ENCODE data around the gene GGT6.

GGT6 gene

DNA sequence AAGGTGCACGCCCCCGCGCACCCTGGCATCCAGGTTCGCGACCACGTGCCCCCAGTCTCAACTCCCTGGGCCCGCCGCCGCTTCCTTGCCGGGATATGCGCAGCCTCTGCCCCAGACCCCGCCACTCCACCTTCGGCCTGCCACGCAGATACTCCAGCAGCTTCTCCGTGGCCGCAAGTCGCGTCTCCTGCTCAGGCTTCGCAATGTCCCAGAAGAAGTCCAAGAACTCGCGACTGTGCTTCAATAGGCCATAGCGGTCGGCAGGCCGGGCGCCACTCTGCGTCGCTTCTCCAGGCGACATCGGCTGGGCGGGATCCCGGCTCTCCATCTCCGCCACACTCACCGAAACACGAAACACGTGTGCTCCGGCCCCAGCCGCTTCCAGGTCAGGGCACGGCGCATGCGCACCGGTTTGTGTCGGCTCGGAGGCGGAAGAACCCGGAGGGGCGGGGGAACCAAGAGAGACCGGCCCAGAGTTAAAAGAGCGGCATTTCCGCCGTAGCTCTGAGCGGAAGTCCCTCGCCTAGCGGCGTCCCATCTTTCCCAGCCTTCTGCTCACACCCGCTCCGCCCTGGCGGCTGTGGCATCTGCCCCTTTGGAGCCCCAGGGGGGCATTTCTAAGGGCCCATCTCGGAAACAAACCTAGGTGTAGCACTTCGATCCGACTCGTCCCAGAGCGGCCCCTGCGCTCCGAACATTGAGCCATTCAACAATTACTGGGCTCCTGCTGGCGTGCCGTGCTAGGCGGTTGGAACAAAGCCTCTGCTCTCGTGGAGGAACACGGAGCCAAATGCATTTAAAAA is 5.2 kb downstream of the GGT6 start, which contains the start of gene MYBBP1A:
MYBBP1A (minus strand) TSS at position 388 of the 803 bp plus-strand sequence; CDS start at position 328, 60 bp downstream.
- H3K9me3 Mint-ChIP-seq = no peaks in the 10 kb centered on the region
- H3K4me1 Mint-ChIP-seq (ENCODE audit: low read depth) = peaks cover 31% of the 10 kb centered on the region
- peaks cover 35% of the 10 kb centered on the region for H3K36me3 Mint-ChIP-seq (ENCODE audit: low read depth)
- no peaks in the 10 kb centered on the region for H3K27me3 Mint-ChIP-seq
- H3K4me3 Mint-ChIP-seq = peak within 1 kb of the TSS; percentile 96
- H3K27ac Mint-ChIP-seq = peak within 1 kb of the TSS; percentile 76

DNA sequence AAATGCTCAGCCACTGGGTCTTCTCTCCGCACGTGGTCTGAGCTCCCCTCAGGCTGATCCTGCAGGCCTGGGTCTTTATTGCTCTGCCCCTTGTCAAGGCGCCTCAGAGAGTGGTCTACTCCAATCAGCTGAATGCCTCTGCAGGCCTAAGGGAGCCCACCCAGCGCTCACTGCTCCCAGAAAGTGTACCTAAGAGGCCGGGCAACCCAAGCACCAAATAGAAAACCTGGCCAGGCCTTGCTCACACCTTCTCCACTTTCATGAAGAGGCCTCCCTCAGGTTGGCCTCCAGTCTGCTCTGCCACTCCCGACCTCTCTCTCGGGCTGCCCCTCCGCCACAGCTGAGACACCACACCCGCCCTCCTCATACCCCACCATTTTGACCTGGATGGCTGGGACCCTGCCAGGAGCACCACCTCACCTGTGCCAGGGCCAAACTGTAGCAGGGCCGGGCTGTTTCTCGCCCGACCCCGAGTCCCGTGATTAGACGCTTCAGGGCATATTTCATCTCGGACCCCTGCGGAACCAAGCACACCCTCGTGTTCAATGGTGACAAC is 5.9 kb downstream of the GGT6 start:
- H3K36me3 Mint-ChIP-seq (ENCODE audit: low read depth) = peaks cover 39% of the 10 kb centered on the region
- peak overlapping the region; percentile 76 for H3K27ac Mint-ChIP-seq
- H3K9me3 Mint-ChIP-seq = no peaks in the 10 kb centered on the region
- H3K27me3 Mint-ChIP-seq = no peaks in the 10 kb centered on the region
- H3K4me3 Mint-ChIP-seq = peak overlapping the region; percentile 96
- H3K4me1 Mint-ChIP-seq (ENCODE audit: low read depth) = peaks cover 31% of the 10 kb centered on the region

GRCh38 chr17:4553669-4554068 is 6.7 kb downstream of the GGT6 start:
- Mint-ChIP-seq H3K27ac (peak overlapping the region; percentile 65), H3K4me3 (peak overlapping the region; percentile 96), H3K4me1 (ENCODE audit: low read depth) (peaks cover 31% of the 10 kb centered on the region), H3K27me3 (no peaks in the 10 kb centered on the region), H3K9me3 (no peaks in the 10 kb centered on the region), H3K36me3 (ENCODE audit: low read depth) (peaks cover 44% of the 10 kb centered on the region)

DNA sequence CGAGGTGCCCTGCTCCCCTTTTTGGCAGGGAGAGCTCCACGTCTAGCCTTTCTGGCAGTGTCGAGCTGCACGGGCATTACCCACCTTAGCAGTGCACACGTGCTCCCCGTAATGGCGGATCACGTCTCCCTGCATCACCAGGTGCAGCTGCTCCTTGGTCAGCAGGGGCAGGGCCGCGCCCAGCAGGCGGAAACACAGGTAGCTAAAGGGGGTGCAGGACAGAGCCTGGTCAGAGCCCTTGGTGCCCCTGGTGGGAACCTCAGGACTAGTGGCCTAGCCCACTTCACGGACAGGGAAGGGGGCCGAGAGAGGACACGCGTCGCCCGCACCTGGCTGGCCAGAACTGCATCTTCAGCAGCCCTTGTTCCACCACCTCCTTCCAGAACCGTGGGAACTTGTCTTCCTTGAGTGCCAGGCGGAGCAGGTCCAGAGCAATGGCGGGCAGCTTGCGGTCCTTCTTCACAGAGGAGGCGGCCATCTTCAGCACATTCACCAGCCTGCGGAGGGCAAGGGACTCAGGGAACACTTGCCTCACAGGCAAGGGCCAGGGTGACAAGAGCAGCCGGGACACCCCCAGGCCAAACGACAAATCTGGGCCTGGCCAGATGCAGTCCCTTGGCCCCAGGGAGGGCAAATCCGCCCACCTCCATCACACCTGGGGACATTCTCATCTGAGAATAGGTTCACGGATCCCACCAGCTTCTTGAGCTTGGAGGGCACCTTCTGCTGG is 8.4 kb downstream of the GGT6 start:
- Mint-ChIP-seq H3K27ac (no peak overlapping the region), H3K4me3 (no peak overlapping the region), H3K36me3 (ENCODE audit: low read depth) (peaks cover 50% of the 10 kb centered on the region), H3K27me3 (no peaks in the 10 kb centered on the region), H3K4me1 (ENCODE audit: low read depth) (peaks cover 26% of the 10 kb centered on the region), H3K9me3 (no peaks in the 10 kb centered on the region)

- no peaks in the 10 kb centered on the region for H3K9me3 Mint-ChIP-seq
- H3K36me3 Mint-ChIP-seq (ENCODE audit: low read depth) = peaks cover 56% of the 10 kb centered on the region
- no peak overlapping the region for H3K4me3 Mint-ChIP-seq
- peaks cover 24% of the 10 kb centered on the region for H3K4me1 Mint-ChIP-seq (ENCODE audit: low read depth)
- H3K27ac Mint-ChIP-seq = no peak overlapping the region
- H3K27me3 Mint-ChIP-seq = no peaks in the 10 kb centered on the region
Measured at GRCh38 chr17:4551141-4551540, 9.2 kb downstream of the GGT6 start.

- Mint-ChIP-seq H3K27me3 (no peaks in the 10 kb centered on the region), H3K4me1 (ENCODE audit: low read depth) (peaks cover 19% of the 10 kb centered on the region), H3K36me3 (ENCODE audit: low read depth) (peaks cover 56% of the 10 kb centered on the region), H3K27ac (no peak overlapping the region), H3K4me3 (no peak overlapping the region), H3K9me3 (no peaks in the 10 kb centered on the region)
Measured at GRCh38 chr17:4550534-4551039, 9.8 kb downstream of the GGT6 start.

DNA sequence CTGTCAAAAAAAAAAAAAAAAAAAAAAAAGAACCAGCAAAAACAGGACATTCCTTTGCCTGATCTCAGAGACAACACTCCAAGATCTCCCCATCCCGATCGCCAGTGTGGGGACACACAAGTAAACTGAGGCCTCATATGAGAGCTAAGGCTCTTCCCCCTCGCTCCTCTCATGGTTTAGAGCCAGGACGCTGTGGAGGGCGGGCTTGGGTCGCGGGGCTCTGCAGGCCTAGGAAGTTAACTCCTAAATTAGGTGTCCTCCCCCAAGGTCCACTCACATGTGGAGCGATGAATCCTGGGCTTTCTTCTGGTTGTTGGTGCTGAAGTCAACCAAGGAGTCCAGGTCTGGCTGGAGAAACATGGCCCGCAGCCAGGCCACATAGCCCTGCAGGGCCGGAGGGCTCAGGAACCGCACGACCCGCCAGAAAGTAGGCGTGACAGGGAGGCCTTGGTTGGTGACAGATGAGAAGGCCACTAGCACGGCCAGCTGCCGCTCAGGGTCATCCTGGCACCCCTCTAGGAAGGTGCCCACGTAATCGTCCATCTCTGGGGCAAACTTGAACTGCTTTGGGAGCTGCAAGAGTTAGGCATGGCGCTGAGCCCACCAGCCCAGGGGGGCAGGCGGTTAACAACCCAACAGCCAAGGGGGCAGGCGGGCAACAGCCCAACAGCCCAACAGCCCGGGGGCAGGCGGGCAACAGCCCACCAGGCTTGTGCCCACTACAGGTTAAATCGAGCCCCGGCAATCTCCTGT is 10.4 kb downstream of the GGT6 start:
- peaks cover 56% of the 10 kb centered on the region for H3K36me3 Mint-ChIP-seq (ENCODE audit: low read depth)
- H3K27ac Mint-ChIP-seq = no peak overlapping the region
- peaks cover 17% of the 10 kb centered on the region for H3K4me1 Mint-ChIP-seq (ENCODE audit: low read depth)
- H3K9me3 Mint-ChIP-seq = no peaks in the 10 kb centered on the region
- no peaks in the 10 kb centered on the region for H3K27me3 Mint-ChIP-seq
- no peak overlapping the region for H3K4me3 Mint-ChIP-seq

DNA sequence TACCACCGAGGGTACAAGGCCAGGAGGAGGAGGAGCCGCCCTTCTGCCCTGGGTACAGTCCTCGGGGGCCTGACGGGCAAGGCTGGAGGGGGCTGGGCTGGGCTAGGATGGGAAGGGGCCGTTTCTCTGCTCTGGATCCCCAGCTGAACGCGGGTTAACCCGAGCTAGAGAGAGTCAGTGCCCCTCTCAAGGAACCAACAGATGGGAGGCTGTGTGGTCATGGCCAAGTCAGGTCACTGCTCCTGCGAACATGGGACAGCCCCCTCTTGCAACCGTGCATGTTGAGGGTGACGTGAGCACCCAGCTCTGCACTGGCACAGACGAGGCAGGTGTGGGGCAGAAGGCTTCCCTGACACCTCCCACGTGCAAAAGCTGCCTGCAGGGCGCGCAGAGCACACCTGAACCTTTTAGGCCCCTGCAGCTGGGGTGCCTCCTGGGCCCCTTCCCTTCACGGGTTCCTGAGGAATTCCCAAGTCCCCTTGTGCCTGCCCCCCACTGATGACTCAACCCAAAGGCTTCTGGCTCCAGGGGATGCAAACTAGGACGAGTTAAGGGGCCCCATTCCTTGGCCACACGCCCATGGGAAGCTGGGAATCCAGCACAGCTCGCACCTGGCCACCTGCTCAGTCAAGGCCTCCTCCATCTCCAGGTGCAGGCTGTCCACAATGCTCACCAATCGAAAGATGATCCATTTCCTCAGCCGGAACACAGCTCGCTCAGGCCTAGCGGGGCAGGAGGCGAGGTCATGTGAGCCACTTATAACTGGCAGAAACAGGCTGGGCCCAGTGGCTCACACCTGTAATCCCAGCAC is 11.5 kb downstream of the GGT6 start:
- Mint-ChIP-seq H3K4me1 (ENCODE audit: low read depth) (peaks cover 9% of the 10 kb centered on the region), H3K4me3 (no peak overlapping the region), H3K27me3 (no peaks in the 10 kb centered on the region), H3K36me3 (ENCODE audit: low read depth) (peaks cover 50% of the 10 kb centered on the region), H3K9me3 (no peaks in the 10 kb centered on the region), H3K27ac (no peak overlapping the region)

- H3K27ac Mint-ChIP-seq = no peak overlapping the region
- peaks cover 50% of the 10 kb centered on the region for H3K36me3 Mint-ChIP-seq (ENCODE audit: low read depth)
- no peaks in the 10 kb centered on the region for H3K27me3 Mint-ChIP-seq
- H3K4me1 Mint-ChIP-seq (ENCODE audit: low read depth) = peaks cover 4% of the 10 kb centered on the region
- H3K4me3 Mint-ChIP-seq = no peak overlapping the region
- H3K9me3 Mint-ChIP-seq = no peaks in the 10 kb centered on the region
Measured at GRCh38 chr17:4548061-4548461, 12.3 kb downstream of the GGT6 start.

DNA sequence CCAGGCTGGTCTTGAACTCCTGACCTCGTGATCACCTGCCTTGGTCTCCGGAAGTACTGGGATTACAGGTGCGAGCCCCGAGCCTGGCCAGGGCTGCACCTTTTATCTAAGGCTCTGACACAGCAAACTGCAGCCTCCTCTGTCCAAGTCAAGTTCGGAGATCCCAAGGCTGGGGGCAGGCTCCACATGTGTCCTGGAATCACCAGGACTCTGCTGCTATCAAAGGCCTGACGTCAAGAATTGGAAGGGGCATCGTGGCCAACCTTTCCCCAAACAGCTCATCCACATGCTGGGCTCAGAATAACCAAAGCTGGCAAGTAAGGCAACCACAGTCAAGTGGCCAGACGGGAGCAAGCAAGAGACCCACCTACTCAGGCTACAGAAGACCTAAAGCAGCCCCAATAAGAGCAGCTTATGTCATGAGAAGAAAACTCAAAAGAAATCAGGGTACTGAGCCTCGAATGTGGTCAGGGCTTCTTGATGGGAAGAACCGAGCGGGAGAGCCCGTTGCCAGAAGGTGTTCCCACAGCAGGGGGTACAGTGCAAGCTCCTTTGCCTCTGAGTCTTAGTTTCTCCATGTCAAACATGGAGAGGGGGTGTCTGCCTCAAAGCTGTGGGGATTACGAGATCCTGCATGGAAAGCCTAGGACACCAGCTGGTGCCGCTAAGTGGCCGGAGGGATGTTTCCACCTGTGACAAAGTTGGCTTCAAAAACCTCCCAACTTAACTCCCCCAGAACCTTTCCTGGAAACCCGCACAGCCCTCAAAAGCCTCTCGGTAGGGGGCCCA is 13.1 kb downstream of the GGT6 start:
- no peaks in the 10 kb centered on the region for H3K9me3 Mint-ChIP-seq
- H3K4me3 Mint-ChIP-seq = no peak overlapping the region
- no peaks in the 10 kb centered on the region for H3K27me3 Mint-ChIP-seq
- peaks cover 50% of the 10 kb centered on the region for H3K36me3 Mint-ChIP-seq (ENCODE audit: low read depth)
- H3K27ac Mint-ChIP-seq = no peak overlapping the region
- H3K4me1 Mint-ChIP-seq (ENCODE audit: low read depth) = peaks cover 4% of the 10 kb centered on the region

DNA sequence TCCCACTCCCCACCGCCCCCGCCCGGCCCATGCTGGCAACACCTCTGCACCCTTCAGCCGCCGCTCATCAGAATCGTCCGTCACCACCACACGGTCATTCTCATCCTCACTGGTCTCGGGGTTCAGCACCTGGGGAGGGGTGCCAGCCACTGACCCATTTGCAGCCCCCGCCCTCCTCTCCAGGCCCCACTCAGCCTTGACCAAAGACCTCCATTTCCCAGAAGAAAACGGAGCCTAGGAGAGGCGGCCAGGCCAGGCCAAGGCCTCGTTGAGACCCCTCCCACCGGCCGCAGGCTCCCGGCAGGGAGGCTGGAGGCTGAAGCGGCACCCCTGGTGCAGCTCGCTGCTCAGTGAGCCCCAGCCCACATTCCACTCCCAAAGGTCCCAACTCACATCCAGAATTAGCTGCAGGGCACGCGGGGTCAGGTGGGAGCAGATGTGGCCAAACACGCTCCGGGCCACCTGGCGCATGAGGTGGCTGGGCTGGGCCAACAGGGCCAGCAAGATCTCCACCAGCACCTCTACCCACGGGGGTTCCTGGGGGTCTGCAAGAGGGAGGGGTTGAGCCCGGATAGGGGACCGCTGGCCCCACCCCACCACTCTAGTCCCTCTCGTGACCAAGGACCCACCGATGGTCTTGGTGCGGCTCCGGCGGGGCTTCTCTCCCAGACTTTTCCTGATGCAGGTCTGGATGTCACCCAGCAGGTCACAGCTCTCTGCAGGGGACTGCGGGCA is 15.0 kb downstream of the GGT6 start:
- Mint-ChIP-seq H3K4me3 (no peak overlapping the region), H3K27ac (no peak overlapping the region), H3K4me1 (ENCODE audit: low read depth) (no peaks in the 10 kb centered on the region), H3K27me3 (no peaks in the 10 kb centered on the region), H3K9me3 (no peaks in the 10 kb centered on the region), H3K36me3 (ENCODE audit: low read depth) (peaks cover 38% of the 10 kb centered on the region)

DNA sequence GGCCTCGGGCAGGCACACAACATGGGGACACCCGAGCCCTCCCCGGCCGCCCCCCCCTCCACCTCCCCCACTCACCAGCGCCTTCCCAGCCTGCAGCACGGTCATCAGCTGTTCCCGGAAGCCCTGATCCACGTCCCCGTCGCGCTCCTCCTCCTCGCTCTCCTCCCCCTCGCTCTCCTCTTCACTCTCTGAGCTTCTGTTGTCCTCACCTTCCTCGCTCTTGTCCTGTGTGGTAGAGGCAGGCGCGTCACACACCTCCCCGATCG is 15.5 kb downstream of the GGT6 start:
- Mint-ChIP-seq H3K4me1 (ENCODE audit: low read depth) (no peaks in the 10 kb centered on the region), H3K9me3 (no peaks in the 10 kb centered on the region), H3K27ac (no peak overlapping the region), H3K27me3 (no peaks in the 10 kb centered on the region), H3K36me3 (ENCODE audit: low read depth) (peaks cover 34% of the 10 kb centered on the region), H3K4me3 (no peak overlapping the region)

All from stimulated activated naive CD8-positive, alpha-beta T cell treated with anti-CD3 and anti-CD28 coated beads, Interleukin-15, Interleukin-2, amounts not matched to agents 100 ng/mL and 50 ng/mL, for 24 hours (primary cell).